LNCAP (cell line): ENCODE data around the gene LRP1B.

Experiments used
- TF ChIP-seq, protein P1 (sequence below): fragments of 450-650 bp; IDR thresholded peaks from 2 replicates; pipeline ENCODE4 v1.5.1; 2017; ENCODE audit warnings: mild to moderate bottlenecking

LRP1B gene

GRCh38 chr2:140895378-140895777, 1235.4 kb downstream of the LRP1B start:
- TF ChIP-seq, protein P1, sequence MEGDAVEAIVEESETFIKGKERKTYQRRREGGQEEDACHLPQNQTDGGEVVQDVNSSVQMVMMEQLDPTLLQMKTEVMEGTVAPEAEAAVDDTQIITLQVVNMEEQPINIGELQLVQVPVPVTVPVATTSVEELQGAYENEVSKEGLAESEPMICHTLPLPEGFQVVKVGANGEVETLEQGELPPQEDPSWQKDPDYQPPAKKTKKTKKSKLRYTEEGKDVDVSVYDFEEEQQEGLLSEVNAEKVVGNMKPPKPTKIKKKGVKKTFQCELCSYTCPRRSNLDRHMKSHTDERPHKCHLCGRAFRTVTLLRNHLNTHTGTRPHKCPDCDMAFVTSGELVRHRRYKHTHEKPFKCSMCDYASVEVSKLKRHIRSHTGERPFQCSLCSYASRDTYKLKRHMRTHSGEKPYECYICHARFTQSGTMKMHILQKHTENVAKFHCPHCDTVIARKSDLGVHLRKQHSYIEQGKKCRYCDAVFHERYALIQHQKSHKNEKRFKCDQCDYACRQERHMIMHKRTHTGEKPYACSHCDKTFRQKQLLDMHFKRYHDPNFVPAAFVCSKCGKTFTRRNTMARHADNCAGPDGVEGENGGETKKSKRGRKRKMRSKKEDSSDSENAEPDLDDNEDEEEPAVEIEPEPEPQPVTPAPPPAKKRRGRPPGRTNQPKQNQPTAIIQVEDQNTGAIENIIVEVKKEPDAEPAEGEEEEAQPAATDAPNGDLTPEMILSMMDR, result no peak

GRCh38 chr2:140893685-140894084, 1237.1 kb downstream of the LRP1B start:
- TF ChIP-seq, protein P1, result no peak

DNA sequence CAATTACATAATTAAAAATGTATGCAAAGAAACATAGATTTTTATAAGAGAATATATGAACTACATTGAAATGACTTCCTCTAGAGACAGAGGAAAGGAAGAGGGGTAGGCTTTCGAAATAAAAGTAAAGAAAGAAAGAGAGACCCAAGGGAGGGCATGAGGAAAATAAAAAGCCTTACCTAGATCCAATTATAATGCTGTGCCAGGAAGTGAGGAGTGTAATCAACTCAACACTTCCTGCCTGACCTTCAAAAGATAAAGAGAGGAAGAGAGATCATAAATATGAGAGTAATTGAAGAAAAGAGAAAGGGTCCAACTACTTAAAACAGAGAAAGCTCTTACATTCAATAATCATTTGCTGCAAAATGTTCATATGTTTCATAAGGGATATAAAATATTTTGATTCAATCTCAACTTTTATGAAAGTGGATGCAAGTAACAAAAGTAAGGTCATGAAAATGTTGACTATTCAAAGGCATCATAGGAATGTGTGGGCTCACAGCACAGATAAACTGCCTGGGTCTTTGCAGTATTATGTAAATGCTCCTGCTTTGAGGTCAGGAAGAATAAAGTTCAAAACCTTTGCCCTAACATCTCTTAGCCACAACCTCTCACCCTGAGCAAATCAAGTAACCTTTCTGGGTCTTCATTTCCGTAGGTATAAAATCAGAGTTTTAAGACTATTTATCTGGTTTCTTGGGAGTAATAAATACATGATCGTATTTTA, 1237.7 kb downstream of the LRP1B start:
- TF ChIP-seq, protein P1, result no peak

DNA sequence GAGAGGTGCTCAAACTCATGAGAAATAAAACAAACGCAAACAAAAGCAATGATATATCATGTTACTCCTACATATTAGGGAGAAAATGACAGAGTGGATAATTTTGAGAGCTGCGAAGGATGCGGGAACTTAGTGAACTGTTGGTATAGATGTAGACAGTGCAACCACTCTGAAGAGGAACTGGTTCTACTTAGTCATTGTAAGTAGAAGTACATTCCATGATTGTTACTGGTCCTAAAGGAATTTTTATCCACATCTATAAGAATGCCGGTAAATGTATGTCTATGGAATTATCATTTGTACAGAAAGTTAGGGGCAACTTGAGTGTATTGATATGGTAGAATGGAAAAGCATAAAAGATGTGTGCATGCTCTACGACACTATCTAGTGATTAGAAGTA, 1238.4 kb downstream of the LRP1B start:
- TF ChIP-seq, protein P1, result no peak

GRCh38 chr2:140891614-140892212, 1239.1 kb downstream of the LRP1B start:
- TF ChIP-seq, protein P1, result peak; percentile 39; the same call in 1 of the 2 replicates

GRCh38 chr2:140882671-140883620, 1247.9 kb downstream of the LRP1B start:
- TF ChIP-seq, protein P1, result no peak

GRCh38 chr2:140880573-140880972, 1250.2 kb downstream of the LRP1B start:
- TF ChIP-seq, protein P1, result no peak
